Osteocyte (in vitro differentiated cells): ENCODE results near the gene HOATZ. TPM values are rescaled to one million over a fixed set of nuclear protein-coding genes. Genes with fewer than 3 reads are reported as not detected.

Source experiments
- DNase-seq: peaks from one replicate; pipeline ENCODE4 v3.0.0; 2021; ENCODE audit warnings: mixed read lengths; ENCODE audit not compliant: unreplicated experiment; ENCODE audit errors: extremely low spot score
- H3K27ac Mint-ChIP-seq: one replicate; pipeline ENCODE4 v1.8.0; 2021; ENCODE audit warnings: mild to moderate bottlenecking, mixed read lengths; ENCODE audit not compliant: unreplicated experiment
- H3K27me3 Mint-ChIP-seq: one replicate; pipeline ENCODE4 v1.8.0; 2021; ENCODE audit warnings: mixed read lengths; ENCODE audit not compliant: unreplicated experiment
- H3K36me3 Mint-ChIP-seq: one replicate; pipeline ENCODE4 v1.8.0; 2021; ENCODE audit warnings: mixed read lengths; ENCODE audit not compliant: unreplicated experiment
- H3K4me1 Mint-ChIP-seq: one replicate; pipeline ENCODE4 v1.8.0; 2021; ENCODE audit warnings: mixed read lengths; ENCODE audit not compliant: unreplicated experiment
- H3K4me3 Mint-ChIP-seq: one replicate; pipeline ENCODE4 v1.8.0; 2021; ENCODE audit warnings: mild to moderate bottlenecking, moderate library complexity, mixed read lengths; ENCODE audit not compliant: unreplicated experiment
- H3K9me3 Mint-ChIP-seq: one replicate; pipeline ENCODE4 v1.8.0; 2021; ENCODE audit warnings: mixed read lengths; ENCODE audit not compliant: unreplicated experiment
- CTCF ChIP-seq: fragments of 200-600 bp; sonication (generic); IDR thresholded peaks from 2 replicates; pipeline ENCODE4 v1.5.0; 2021; ENCODE audit warnings: antibody characterized with exemption, mild to moderate bottlenecking, moderate library complexity
- total RNA-seq: library from RNA; stranded (reverse); gene quantifications from 2 replicates; pipeline ENCODE4 v1.2.1, GENCODE V29; 2021

The HOATZ gene
- total RNA-seq, 1 donor from 2014 or later: not detected

GRCh38 chr11:111474432-111474831 is 40.1 kb upstream of the HOATZ start:
- Mint-ChIP-seq H3K9me3 (peaks cover 5% of the 10 kb centered on the region), H3K27ac (no peak overlapping the region), H3K4me1 (no peaks in the 10 kb centered on the region), H3K36me3 (no peaks in the 10 kb centered on the region), H3K27me3 (peaks cover 21% of the 10 kb centered on the region), H3K4me3 (no peak overlapping the region)
- DNase-seq: no peak
- TF ChIP-seq CTCF: no peak

- DNase-seq: no peak
- Mint-ChIP-seq H3K27ac (no peak overlapping the region), H3K4me3 (no peak overlapping the region), H3K27me3 (peaks cover 21% of the 10 kb centered on the region), H3K4me1 (no peaks in the 10 kb centered on the region), H3K9me3 (peaks cover 16% of the 10 kb centered on the region), H3K36me3 (no peaks in the 10 kb centered on the region)
- no peak for TF ChIP-seq CTCF
Observed at GRCh38 chr11:111476366-111476765, 38.2 kb upstream of the HOATZ start.

GRCh38 chr11:111476956-111477355 is 37.6 kb upstream of the HOATZ start:
- TF ChIP-seq CTCF: no peak
- DNase-seq: no peak
- Mint-ChIP-seq H3K9me3 (peaks cover 16% of the 10 kb centered on the region), H3K27me3 (peaks cover 21% of the 10 kb centered on the region), H3K4me1 (no peaks in the 10 kb centered on the region), H3K27ac (no peak overlapping the region), H3K36me3 (no peaks in the 10 kb centered on the region), H3K4me3 (no peak overlapping the region)

DNA sequence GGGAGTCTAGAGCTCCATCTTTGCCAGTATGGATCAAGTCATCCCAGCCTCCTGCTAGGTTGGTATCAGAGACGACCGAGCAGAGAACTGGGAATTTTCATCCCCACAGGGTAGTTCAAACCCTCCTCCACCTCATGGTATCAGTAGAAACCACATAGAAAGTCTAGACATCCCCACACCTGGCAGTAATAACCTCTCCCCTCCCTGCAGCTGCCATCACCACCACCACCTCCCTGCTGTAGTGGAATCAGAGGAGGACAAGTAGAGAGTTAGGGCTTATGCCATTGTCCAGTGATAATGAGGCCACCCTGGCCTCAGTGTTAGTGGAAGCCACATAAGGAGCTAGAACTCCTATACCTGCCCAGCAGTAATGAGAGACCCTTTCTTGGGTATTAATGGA is 36.7 kb upstream of the HOATZ start:
- TF ChIP-seq CTCF: no peak
- Mint-ChIP-seq H3K4me1 (no peaks in the 10 kb centered on the region), H3K4me3 (no peak overlapping the region), H3K36me3 (no peaks in the 10 kb centered on the region), H3K9me3 (peaks cover 25% of the 10 kb centered on the region), H3K27ac (no peak overlapping the region), H3K27me3 (peaks cover 29% of the 10 kb centered on the region)
- DNase-seq: no peak

- H3K36me3 Mint-ChIP-seq: peaks cover 6% of the 10 kb centered on the region
- DNase-seq: no peak
- peak; percentile 7 for TF ChIP-seq CTCF
- H3K27ac Mint-ChIP-seq: no peak overlapping the region
- H3K9me3 Mint-ChIP-seq: peaks cover 36% of the 10 kb centered on the region
- H3K4me1 Mint-ChIP-seq: no peaks in the 10 kb centered on the region
- H3K27me3 Mint-ChIP-seq: peaks cover 39% of the 10 kb centered on the region
- H3K4me3 Mint-ChIP-seq: no peak overlapping the region
Observed at GRCh38 chr11:111479666-111480065, 34.9 kb upstream of the HOATZ start.
